Heart left ventricle (tissue), 13 donors: ENCODE measurements around the gene C1QTNF12.

Experiments
- CTCF ChIP-seq, 12 donors: fragments of 200-600 bp; sonication (generic) in 4 of 12; IDR thresholded peaks; one replicate each; pipeline versions ENCODE4 v1.5.0 to v1.8.0; 2018 to 2022; ENCODE audit warnings: antibody characterized with exemption in 12 of 12, mild to moderate bottlenecking in 5 of 12
- POLR2A ChIP-seq, 2 donors: fragments of 450-650 bp; IDR thresholded peaks; one replicate each; pipeline ENCODE4 v1.6.1; 2017; ENCODE audit warnings: antibody characterized with exemption in 2 of 2, mild to moderate bottlenecking in 2 of 2, moderate library complexity in 2 of 2
- donor health status: ischemic (EF 13 %, LVEDD 7.1; RV severe dilation, severe dysfunction).
- donor health status: DM: no; HTN: yes; CAD: no.
- donor health status: DM: no; HTN: no; CAD: no.
- donor health status: ischemic (EF 25% LVEDD 6.9; RV normal size, moderate dysfunction).
- donor health status: ischemic (EF 25% LVEDD 5.7; RV mildly dilated, moderate dysfunction).
- donor health status: ischemic (EF 35%, LVEDD 5.7; RV mildly dilated, moderate dysfunction).
- donor health status: nonischemic (EF 11% LVEDD 7.7; RV severe dilation, severe dysfunction).
- donor health status: DM: yes; HTN: yes; CAD: no.
- donor health status: PGD.
- donor health status: ischemic (EF 29% LVEDD 5.4; RV normal size, mild dysfunction).
- donor health status: nonischemic (EF 23%, LVEDD 6.1; RV moderate dilation, normal function).

- TF ChIP-seq CTCF (IDR thresholded peaks at IDR 0.05) (no peak), POLR2A (IDR thresholded peaks at IDR 0.05) (no peak)
These were observed 13.5 kb downstream of the C1QTNF12 start for GRCh38 chr1:1232796-1233566.
